Measurements from ENCODE around the gene TRIM56. TPM values are rescaled to one million over a fixed set of nuclear protein-coding genes. Genes with fewer than 3 reads are reported as not detected.
"Not testable (repeated sequence)": the region's sequence is repeated elsewhere in the genome, so short reads cannot be mapped to it uniquely, and the experiment has no call there.

TRIM56 gene, protein sequence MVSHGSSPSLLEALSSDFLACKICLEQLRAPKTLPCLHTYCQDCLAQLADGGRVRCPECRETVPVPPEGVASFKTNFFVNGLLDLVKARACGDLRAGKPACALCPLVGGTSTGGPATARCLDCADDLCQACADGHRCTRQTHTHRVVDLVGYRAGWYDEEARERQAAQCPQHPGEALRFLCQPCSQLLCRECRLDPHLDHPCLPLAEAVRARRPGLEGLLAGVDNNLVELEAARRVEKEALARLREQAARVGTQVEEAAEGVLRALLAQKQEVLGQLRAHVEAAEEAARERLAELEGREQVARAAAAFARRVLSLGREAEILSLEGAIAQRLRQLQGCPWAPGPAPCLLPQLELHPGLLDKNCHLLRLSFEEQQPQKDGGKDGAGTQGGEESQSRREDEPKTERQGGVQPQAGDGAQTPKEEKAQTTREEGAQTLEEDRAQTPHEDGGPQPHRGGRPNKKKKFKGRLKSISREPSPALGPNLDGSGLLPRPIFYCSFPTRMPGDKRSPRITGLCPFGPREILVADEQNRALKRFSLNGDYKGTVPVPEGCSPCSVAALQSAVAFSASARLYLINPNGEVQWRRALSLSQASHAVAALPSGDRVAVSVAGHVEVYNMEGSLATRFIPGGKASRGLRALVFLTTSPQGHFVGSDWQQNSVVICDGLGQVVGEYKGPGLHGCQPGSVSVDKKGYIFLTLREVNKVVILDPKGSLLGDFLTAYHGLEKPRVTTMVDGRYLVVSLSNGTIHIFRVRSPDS
- 60.9 TPM for total RNA-seq
- long read RNA-seq, full-length matches to known transcripts: 49 of 130 reads
- long read RNA-seq, partial matches to known transcripts: 2 of 130 reads
- long read RNA-seq, other reads (novel, unspliced or antisense): 79 of 130 reads

DNA sequence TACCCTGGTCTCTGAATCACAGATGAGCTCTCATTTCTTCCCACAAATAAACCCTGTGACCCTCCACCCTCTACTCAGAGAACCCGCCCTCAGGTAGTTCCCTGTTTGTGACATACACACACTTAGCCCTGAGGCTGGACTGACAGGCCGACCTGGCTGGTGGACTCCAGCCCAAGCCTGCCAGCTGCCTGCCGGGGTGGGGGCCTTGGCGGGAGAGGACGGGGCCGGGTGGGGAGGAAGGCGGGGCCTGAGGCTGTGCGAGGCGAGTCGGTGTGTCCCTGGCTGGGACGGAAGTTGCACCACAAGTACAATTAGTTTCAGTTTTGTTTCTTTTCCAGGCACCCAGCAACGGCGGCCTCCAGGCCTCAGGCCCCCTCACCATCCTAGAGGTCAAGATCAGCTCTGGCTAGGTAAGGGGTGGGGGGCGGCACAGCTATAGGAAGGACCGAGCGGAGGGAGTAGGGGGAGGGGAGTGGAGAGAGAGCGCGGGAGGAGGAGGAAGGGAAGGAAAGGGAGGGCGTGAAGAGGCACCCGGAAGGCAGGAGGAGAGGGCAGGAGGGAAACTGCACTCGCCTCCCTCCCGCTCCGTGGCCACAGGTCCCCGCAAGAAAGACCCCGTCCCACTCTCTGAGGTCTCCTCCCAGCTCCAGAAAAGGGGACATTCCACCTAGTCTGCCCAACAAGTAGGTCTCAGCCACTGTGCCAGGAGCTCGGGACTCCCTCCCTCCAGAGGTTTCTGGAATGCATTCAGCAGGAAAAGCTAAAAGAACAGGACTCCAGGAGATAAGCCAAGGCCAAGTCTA is at the start of gene TRIM56:
Gene TRIM56, plus strand, starts transcription at position 320 of the 803 bp plus-strand sequence. CDS start 1,832 bp downstream, outside the sequence.
- no peaks in the 10 kb centered on the region for H3K27me3 ChIP-seq
- DNase-seq (peak; percentile 96), ATAC-seq (peak; percentile 97)
- no peaks in the 10 kb centered on the region for H3K9me3 ChIP-seq
- H3K27ac ChIP-seq: peak within 1 kb of the TSS; percentile 98
- H3K36me3 ChIP-seq: peaks cover 24% of the 10 kb centered on the region
- peaks cover 26% of the 10 kb centered on the region for H3K4me1 ChIP-seq
- peak within 1 kb of the TSS; percentile 86 for H3K4me3 ChIP-seq
- TF ChIP-seq, protein P1, sequence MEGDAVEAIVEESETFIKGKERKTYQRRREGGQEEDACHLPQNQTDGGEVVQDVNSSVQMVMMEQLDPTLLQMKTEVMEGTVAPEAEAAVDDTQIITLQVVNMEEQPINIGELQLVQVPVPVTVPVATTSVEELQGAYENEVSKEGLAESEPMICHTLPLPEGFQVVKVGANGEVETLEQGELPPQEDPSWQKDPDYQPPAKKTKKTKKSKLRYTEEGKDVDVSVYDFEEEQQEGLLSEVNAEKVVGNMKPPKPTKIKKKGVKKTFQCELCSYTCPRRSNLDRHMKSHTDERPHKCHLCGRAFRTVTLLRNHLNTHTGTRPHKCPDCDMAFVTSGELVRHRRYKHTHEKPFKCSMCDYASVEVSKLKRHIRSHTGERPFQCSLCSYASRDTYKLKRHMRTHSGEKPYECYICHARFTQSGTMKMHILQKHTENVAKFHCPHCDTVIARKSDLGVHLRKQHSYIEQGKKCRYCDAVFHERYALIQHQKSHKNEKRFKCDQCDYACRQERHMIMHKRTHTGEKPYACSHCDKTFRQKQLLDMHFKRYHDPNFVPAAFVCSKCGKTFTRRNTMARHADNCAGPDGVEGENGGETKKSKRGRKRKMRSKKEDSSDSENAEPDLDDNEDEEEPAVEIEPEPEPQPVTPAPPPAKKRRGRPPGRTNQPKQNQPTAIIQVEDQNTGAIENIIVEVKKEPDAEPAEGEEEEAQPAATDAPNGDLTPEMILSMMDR (IDR thresholded peaks at IDR 0.05): no peak
- intact Hi-C loops (cut with DNase I): no loop called here

DNA sequence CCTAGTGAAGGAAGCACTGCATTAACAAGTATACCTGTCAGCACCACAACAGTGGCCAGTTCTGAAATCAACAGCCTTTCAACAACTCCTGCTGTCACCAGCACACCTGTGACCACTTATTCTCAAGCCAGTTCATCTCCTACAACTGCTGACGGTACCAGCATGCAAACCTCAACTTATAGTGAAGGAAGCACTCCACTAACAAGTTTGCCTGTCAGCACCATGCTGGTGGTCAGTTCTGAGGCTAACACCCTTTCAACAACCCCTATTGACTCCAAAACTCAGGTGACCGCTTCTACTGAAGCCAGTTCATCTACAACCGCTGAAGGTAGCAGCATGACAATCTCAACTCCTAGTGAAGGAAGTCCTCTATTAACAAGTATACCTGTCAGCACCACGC is 49.3 kb upstream of the TRIM56 start:
- Histone ChIP-seq H3K27ac (no peak overlapping the region), H3K36me3 (no peaks in the 10 kb centered on the region), H3K9me3 (no peaks in the 10 kb centered on the region), H3K4me3 (no peak overlapping the region), H3K27me3 (peaks cover 18% of the 10 kb centered on the region), H3K4me1 (no peaks in the 10 kb centered on the region)
- TF ChIP-seq, protein P1 (IDR thresholded peaks at IDR 0.05): no peak
- DNase-seq (no peak), ATAC-seq (no peak)
- intact Hi-C loops (cut with DNase I): no loop called here

DNA sequence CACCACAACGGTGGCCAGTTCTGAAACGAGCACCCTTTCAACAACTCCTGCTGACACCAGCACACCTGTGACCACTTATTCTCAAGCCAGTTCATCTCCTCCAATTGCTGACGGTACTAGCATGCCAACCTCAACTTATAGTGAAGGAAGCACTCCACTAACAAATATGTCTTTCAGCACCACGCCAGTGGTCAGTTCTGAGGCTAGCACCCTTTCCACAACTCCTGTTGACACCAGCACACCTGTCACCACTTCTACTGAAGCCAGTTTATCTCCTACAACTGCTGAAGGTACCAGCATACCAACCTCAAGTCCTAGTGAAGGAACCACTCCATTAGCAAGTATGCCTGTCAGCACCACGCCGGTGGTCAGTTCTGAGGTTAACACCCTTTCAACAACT is 44.0 kb upstream of the TRIM56 start:
- H3K4me3 ChIP-seq; H3K9me3 ChIP-seq; H3K36me3 ChIP-seq; H3K27ac ChIP-seq; ATAC-seq; DNase-seq; intact Hi-C loops (cut with DNase I); H3K4me1 ChIP-seq: not testable (repeated sequence)
- peaks cover 26% of the 10 kb centered on the region for H3K27me3 ChIP-seq

DNA sequence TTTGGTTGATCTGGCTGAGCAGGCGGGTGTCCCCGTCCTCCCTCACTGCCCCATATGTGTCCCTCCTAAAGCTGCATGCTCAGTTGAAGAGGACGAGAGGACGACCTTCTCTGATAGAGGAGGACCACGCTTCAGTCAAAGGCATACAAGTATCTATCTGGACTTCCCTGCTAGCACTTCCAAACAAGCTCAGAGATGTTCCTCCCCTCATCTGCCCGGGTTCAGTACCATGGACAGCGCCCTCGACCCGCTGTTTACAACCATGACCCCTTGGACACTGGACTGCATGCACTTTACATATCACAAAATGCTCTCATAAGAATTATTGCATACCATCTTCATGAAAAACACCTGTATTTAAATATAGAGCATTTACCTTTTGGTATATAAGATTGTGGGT is 26.9 kb upstream of the TRIM56 start:
- intact Hi-C loops (cut with DNase I): loop anchor here (5.0 kb wide), 1 partner anchor 161 kb away; the partner anchor contains the start of gene ACHE
- Histone ChIP-seq H3K27me3 (peaks cover 52% of the 10 kb centered on the region), H3K4me3 (no peak overlapping the region), H3K9me3 (no peaks in the 10 kb centered on the region), H3K27ac (no peak overlapping the region), H3K4me1 (no peaks in the 10 kb centered on the region), H3K36me3 (no peaks in the 10 kb centered on the region)
- TF ChIP-seq, protein P1 (IDR thresholded peaks at IDR 0.05): no peak
- ATAC-seq (peak; percentile 64), DNase-seq (peak; percentile 77)

DNA sequence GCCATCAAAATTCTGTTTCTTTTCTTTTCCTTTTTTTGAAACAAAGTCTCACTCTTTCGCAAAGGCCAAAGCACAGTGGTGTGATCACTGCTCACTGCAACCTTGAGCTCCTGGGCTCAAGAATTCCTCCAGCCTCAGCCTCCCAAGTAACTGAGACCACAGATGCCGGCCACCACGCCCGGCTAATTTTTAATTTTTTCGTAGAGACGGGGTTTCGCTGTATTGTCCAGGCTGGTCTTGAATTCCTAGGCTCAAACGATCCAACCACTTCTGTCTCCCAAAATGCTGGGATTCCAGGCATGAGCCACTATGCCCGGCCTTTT is 25.7 kb upstream of the TRIM56 start:
- Histone ChIP-seq H3K27me3 (peaks cover 45% of the 10 kb centered on the region), H3K36me3 (no peaks in the 10 kb centered on the region), H3K27ac (no peak overlapping the region), H3K9me3 (no peaks in the 10 kb centered on the region), H3K4me3 (no peak overlapping the region), H3K4me1 (no peaks in the 10 kb centered on the region)
- TF ChIP-seq, protein P1 (IDR thresholded peaks at IDR 0.05): no peak
- intact Hi-C loops (cut with DNase I): loop anchor here (5.0 kb wide), 1 partner anchor 162 kb away; the partner anchor contains the start of gene ACHE
- no peak for DNase-seq
- ATAC-seq: no peak

All from upper lobe of right lung (tissue), 1 donor.